OCI-LY3 (cell line): ENCODE results near the gene DOCK10.

Source experiments
- H2AFZ ChIP-seq: fragments of 200-600, 300-600 bp; shearing (Covaris generic); 2 replicates; pipeline ENCODE4 v1.6.0; 2014; ENCODE audit warnings: antibody characterized with exemption, low read depth, low read length
- H3K27ac ChIP-seq: fragments of 200-600, 300-600 bp; sonication (generic); 2 replicates; pipeline ENCODE4 v1.5.1; 2014; ENCODE audit warnings: mild to moderate bottlenecking, low read length, moderate library complexity, mixed read lengths
- H3K27me3 ChIP-seq: fragments of 200-600, 300-600 bp; sonication (generic); 2 replicates; pipeline ENCODE4 v1.6.1; 2014; ENCODE audit warnings: low read depth, low read length, mixed read lengths
- H3K36me3 ChIP-seq: fragments of 200-600, 300-600 bp; sonication (generic); replicated peaks from 2 replicates; pipeline ENCODE3; 2014; ENCODE audit warnings: low read depth, low read length, mixed read lengths
- H3K4me1 ChIP-seq: fragments of 300-600, 200-600 bp; sonication (generic); 2 replicates; pipeline ENCODE4 v1.6.1; 2014; ENCODE audit warnings: low read length, mixed read lengths
- H3K4me2 ChIP-seq: fragments of 200-600, 300-600 bp; sonication (generic); 2 replicates; pipeline ENCODE4 v1.6.1; 2014; ENCODE audit warnings: low read length, mixed read lengths
- H3K4me3 ChIP-seq: fragments of 300-600, 200-600 bp; sonication (generic); 2 replicates; pipeline ENCODE4 v1.5.1; 2014; ENCODE audit warnings: antibody characterized with exemption, mild to moderate bottlenecking, low read length, moderate library complexity
- H3K79me2 ChIP-seq: fragments of 300-600, 200-600 bp; shearing (Covaris generic); 2 replicates; pipeline ENCODE4 v1.6.1; 2014; ENCODE audit warnings: mild to moderate bottlenecking, low read length, mixed read lengths
- H3K9ac ChIP-seq: fragments of 300-600, 200-600 bp; shearing (Covaris generic); 2 replicates; pipeline ENCODE4 v1.6.0; 2014; ENCODE audit warnings: mild to moderate bottlenecking, low read length, moderate library complexity
- H3K9me3 ChIP-seq: fragments of 200-600, 300-600 bp; shearing (Covaris generic); 2 replicates; pipeline ENCODE4 v1.6.1; 2014; ENCODE audit warnings: low read length, mixed read lengths; ENCODE audit not compliant: insufficient read depth
- H4K20me1 ChIP-seq: fragments of 200-600, 300-600 bp; sonication (generic); 2 replicates; pipeline ENCODE4 v1.6.1; 2016; ENCODE audit warnings: low read length, mixed read lengths; ENCODE audit not compliant: insufficient read depth
- EZH2phosphoT487 ChIP-seq: fragments of 200-600 bp; shearing (Covaris generic); IDR thresholded peaks from 2 replicates; pipeline ENCODE4 v1.6.1; 2018; ENCODE audit warnings: antibody characterized with exemption, mixed run types, low read depth
- TF ChIP-seq, protein P1 (sequence below): fragments of 200-600, 300-600 bp; sonication (generic); IDR thresholded peaks from 2 replicates; pipeline ENCODE4 v1.5.1; 2014; ENCODE audit warnings: antibody characterized with exemption, low read length, low read depth

Gene DOCK10

DNA sequence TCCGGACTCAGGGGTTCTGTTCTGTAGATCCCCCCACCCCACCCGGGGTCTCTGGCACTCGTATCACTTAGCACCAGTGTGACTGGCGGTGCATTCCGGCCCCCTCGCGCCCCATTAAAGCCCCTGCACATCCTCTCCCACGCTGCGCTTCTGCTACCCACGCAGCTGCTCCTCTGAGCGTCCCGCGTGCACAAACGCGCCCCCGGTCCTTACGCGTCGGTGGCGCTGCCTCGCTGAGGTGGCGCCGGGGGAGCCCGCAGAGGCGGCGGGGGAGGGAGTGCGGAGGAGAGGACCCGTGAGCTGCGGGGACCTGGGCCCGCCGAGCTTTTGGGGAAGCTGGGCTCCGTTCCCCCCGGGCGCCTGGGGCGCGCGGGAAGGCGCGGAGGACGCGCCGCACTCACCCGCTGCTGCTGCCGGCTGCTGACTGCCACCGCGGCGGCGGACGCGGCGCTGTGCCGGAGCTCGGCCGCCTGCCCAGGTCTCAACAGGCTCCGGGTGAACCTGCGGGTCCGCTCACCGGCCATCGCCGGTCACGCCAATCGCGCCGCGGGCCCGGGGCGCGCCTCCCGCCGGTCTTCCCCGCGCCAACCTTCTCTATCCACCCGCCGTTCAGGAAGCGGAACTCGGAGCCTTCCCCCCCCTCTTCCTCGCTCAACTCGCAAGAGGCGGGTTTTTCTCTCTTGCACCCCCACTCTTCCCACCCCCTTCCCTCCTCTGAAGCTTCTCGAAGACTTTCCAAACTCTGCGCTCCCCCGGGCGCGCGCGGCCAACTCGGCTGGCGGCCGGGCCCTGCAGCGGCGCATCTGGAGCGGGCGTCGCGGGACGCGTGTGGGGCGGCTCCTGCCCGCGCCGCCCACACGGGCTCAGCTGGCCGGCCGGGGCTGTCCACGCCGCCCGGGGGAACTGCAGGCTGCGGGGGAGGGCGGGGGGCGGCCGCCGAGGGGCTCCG is at the start of gene DOCK10:
DOCK10 (minus strand) TSS at position 618 of the 949 bp plus-strand sequence; CDS start at position 524, 94 bp downstream.
- peaks cover 23% of the 10 kb centered on the region for H3K27me3 ChIP-seq
- H3K4me3 ChIP-seq: peak within 1 kb of the TSS; percentile 96
- H3K79me2 ChIP-seq: peaks cover 46% of the 10 kb centered on the region
- H3K36me3 ChIP-seq: peaks cover 20% of the 10 kb centered on the region
- peak within 1 kb of the TSS; percentile 45; the same call in 1 of the 2 replicates for H2AFZ ChIP-seq
- peak within 1 kb of the TSS; percentile 94 for H3K4me2 ChIP-seq
- TF ChIP-seq, protein P1, sequence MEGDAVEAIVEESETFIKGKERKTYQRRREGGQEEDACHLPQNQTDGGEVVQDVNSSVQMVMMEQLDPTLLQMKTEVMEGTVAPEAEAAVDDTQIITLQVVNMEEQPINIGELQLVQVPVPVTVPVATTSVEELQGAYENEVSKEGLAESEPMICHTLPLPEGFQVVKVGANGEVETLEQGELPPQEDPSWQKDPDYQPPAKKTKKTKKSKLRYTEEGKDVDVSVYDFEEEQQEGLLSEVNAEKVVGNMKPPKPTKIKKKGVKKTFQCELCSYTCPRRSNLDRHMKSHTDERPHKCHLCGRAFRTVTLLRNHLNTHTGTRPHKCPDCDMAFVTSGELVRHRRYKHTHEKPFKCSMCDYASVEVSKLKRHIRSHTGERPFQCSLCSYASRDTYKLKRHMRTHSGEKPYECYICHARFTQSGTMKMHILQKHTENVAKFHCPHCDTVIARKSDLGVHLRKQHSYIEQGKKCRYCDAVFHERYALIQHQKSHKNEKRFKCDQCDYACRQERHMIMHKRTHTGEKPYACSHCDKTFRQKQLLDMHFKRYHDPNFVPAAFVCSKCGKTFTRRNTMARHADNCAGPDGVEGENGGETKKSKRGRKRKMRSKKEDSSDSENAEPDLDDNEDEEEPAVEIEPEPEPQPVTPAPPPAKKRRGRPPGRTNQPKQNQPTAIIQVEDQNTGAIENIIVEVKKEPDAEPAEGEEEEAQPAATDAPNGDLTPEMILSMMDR: no peak
- TF ChIP-seq EZH2phosphoT487: no peak
- peaks cover 51% of the 10 kb centered on the region for H3K4me1 ChIP-seq
- peaks cover 3% of the 10 kb centered on the region; the same call in 1 of the 2 replicates for H4K20me1 ChIP-seq
- peak within 1 kb of the TSS; percentile 95 for H3K27ac ChIP-seq
- peak within 1 kb of the TSS; percentile 99 for H3K9ac ChIP-seq
- no peaks in the 10 kb centered on the region for H3K9me3 ChIP-seq

DNA sequence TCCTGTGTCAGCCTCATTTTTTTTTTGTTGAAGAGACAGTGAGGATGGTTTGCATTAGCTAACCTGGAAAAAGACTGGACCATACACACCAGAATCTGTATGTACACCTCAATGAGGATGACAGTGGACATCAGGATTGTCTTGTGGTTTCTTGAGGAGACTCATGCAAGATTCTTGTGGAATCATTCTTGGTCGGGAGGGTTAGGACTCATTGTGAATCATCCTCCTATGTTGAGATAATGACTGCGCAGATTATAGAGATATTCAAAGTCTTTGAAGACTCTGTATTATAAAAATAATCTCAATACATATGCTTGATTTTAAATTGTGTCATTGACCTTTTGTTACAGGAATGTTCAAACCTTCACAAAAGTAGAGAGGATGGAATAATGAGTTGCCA is 49.1 kb upstream of the DOCK10 start:
- Histone ChIP-seq H3K9me3 (no peaks in the 10 kb centered on the region), H3K4me1 (no peaks in the 10 kb centered on the region), H2AFZ (no peak overlapping the region), H4K20me1 (no peaks in the 10 kb centered on the region), H3K27me3 (no peaks in the 10 kb centered on the region), H3K4me2 (no peak overlapping the region), H3K27ac (no peak overlapping the region), H3K79me2 (no peaks in the 10 kb centered on the region), H3K36me3 (no peaks in the 10 kb centered on the region), H3K9ac (no peak overlapping the region), H3K4me3 (no peak overlapping the region)
- TF ChIP-seq EZH2phosphoT487: no peak
- TF ChIP-seq, protein P1: no peak

DNA sequence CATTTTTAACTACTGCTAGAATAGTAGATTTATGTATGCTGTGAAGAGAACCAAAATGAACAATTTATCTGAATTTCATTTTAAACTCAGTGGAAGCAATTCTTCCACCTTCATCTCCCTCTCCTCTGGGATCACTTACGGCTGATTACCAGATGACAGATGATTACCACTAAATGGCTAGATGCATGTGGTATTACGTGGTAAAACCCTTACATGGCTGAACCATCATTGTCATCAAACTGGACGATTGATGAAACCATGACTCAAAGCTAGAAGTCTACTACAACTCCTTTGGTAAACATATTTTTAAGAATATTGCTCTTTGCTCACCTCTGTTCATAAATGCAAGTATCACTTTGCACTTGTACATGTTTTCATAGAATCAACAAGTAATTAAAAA is 48.5 kb upstream of the DOCK10 start:
- no peaks in the 10 kb centered on the region for H3K4me1 ChIP-seq
- no peak overlapping the region for H3K9ac ChIP-seq
- H3K4me3 ChIP-seq: no peak overlapping the region
- H2AFZ ChIP-seq: no peak overlapping the region
- H3K4me2 ChIP-seq: no peak overlapping the region
- no peak overlapping the region for H3K27ac ChIP-seq
- TF ChIP-seq, protein P1: no peak
- TF ChIP-seq EZH2phosphoT487: no peak
- H3K9me3 ChIP-seq: no peaks in the 10 kb centered on the region
- H3K79me2 ChIP-seq: no peaks in the 10 kb centered on the region
- no peaks in the 10 kb centered on the region for H3K27me3 ChIP-seq
- no peaks in the 10 kb centered on the region for H3K36me3 ChIP-seq
- H4K20me1 ChIP-seq: no peaks in the 10 kb centered on the region

DNA sequence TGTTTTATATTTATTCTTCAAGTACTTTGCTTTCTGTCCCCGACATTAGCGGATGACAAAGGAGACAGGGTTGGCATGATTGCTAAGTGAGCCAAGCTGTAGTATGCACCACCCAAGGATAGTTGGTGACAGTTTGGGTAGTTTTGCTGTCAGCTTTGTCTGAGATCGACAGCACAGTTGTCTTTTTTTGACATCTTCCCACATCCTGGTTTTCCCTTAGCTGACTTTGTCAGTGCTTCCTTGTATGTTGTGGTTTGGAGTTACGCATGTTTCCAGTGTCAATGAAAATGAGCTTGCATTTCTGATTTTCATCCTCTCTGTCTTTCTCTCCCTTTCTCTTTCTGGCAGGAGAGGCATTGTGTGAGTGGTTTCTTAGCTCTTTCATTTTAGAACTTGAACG is 44.6 kb upstream of the DOCK10 start:
- no peak for TF ChIP-seq EZH2phosphoT487
- TF ChIP-seq, protein P1: no peak
- no peaks in the 10 kb centered on the region for H3K9me3 ChIP-seq
- H3K27me3 ChIP-seq: no peaks in the 10 kb centered on the region
- no peaks in the 10 kb centered on the region for H4K20me1 ChIP-seq
- H3K9ac ChIP-seq: no peak overlapping the region
- no peak overlapping the region for H3K4me2 ChIP-seq
- H3K4me1 ChIP-seq: no peaks in the 10 kb centered on the region
- no peak overlapping the region for H3K27ac ChIP-seq
- H3K4me3 ChIP-seq: no peak overlapping the region
- no peaks in the 10 kb centered on the region for H3K36me3 ChIP-seq
- H2AFZ ChIP-seq: no peak overlapping the region
- no peaks in the 10 kb centered on the region for H3K79me2 ChIP-seq
